GM23248 (cell line): ENCODE measurements around the gene ZBTB8OS. TPM values are rescaled to one million over a fixed set of nuclear protein-coding genes. Genes with fewer than 3 reads are reported as not detected.
"Not testable (repeated sequence)": the region's sequence is repeated elsewhere in the genome, so short reads cannot be mapped to it uniquely, and the experiment has no call there.

Experiments used
- DNase-seq: peaks from one replicate; pipeline ENCODE4 v3.0.0-alpha.2; 2015
- H2AFZ ChIP-seq: fragments of 200-600 bp; sonication (generic); 2 replicates; pipeline ENCODE4 v1.6.1; 2016; ENCODE audit warnings: antibody characterized with exemption
- H3F3A ChIP-seq: fragments of 200-600 bp; sonication (generic); 2 replicates; pipeline ENCODE4 v1.6.1; 2016; ENCODE audit warnings: mild to moderate bottlenecking, antibody characterized with exemption, mixed run types; ENCODE audit not compliant: insufficient read depth
- H3K27ac ChIP-seq: fragments of 200-600 bp; sonication (generic); 2 replicates; pipeline ENCODE4 v1.5.1; 2016; ENCODE audit warnings: mild to moderate bottlenecking
- H3K27me3 ChIP-seq: fragments of 200-600 bp; sonication (generic); replicated peaks from 2 replicates; pipeline ENCODE4 v1.6.1; 2016; ENCODE audit warnings: mild to moderate bottlenecking; ENCODE audit not compliant: insufficient read depth
- H3K36me3 ChIP-seq: fragments of 200-600 bp; sonication (generic); 2 replicates; pipeline ENCODE4 v1.6.1; 2016; ENCODE audit warnings: low read depth, mild to moderate bottlenecking
- H3K4me1 ChIP-seq: fragments of 200-600 bp; sonication (generic); 2 replicates; pipeline ENCODE4 v1.6.1; 2016; ENCODE audit warnings: mild to moderate bottlenecking; ENCODE audit not compliant: insufficient read depth
- H3K4me2 ChIP-seq: fragments of 200-600 bp; sonication (generic); one replicate; pipeline ENCODE4 v1.6.1; 2016; ENCODE audit warnings: mild to moderate bottlenecking; ENCODE audit not compliant: unreplicated experiment
- H3K4me3 ChIP-seq: fragments of 200-600 bp; sonication (generic); 2 replicates; pipeline ENCODE4 v1.5.1; 2016; ENCODE audit warnings: mild to moderate bottlenecking
- H3K79me2 ChIP-seq: fragments of 200-600 bp; sonication (generic); 2 replicates; pipeline ENCODE4 v1.6.1; 2016; ENCODE audit warnings: mild to moderate bottlenecking; ENCODE audit not compliant: insufficient read depth
- H3K9ac ChIP-seq: fragments of 200-600 bp; sonication (generic); 2 replicates; pipeline ENCODE4 v1.6.1; 2016; ENCODE audit warnings: mild to moderate bottlenecking
- H3K9me2 ChIP-seq: fragments of 200-600 bp; sonication (generic); 2 replicates; pipeline ENCODE4 v1.6.1; 2016; ENCODE audit warnings: mixed run types, mild to moderate bottlenecking, moderate library complexity; ENCODE audit not compliant: insufficient read depth
- H3K9me3 ChIP-seq: fragments of 200-600 bp; sonication (generic); one replicate; pipeline ENCODE4 v1.6.1; 2017; ENCODE audit warnings: low read depth
- H4K20me1 ChIP-seq: fragments of 200-600 bp; sonication (generic); 2 replicates; pipeline ENCODE4 v1.6.0; 2016; ENCODE audit not compliant: insufficient read depth
- EZH2 ChIP-seq: fragments of 200-600 bp; sonication (generic); IDR thresholded peaks from 2 replicates; pipeline ENCODE4 v1.6.1; 2018; ENCODE audit warnings: antibody characterized with exemption, mild to moderate bottlenecking; ENCODE audit not compliant: insufficient read depth, poor library complexity, severe bottlenecking
- EZH2phosphoT487 ChIP-seq: fragments of 200-600 bp; sonication (generic); IDR thresholded peaks from 2 replicates; pipeline ENCODE4 v1.6.1; 2018; ENCODE audit warnings: antibody characterized with exemption, moderate library complexity, mild to moderate bottlenecking, low read depth; ENCODE audit not compliant: insufficient read depth
- WGBS, 2 experiments: methylation state at CpG; one replicate each; pipeline ENCODE4 v1.1.6; 2015 to 2017; ENCODE audit warnings: low lambda C conversion rate in 2 of 2, low coverage in 1 of 2; ENCODE audit errors: missing lambda C conversion rate in 2 of 2; 5-methylcytosine and 5-hydroxymethylcytosine counted together
- in situ Hi-C: fragments of 300-500 bp; cut with MboI; formaldehyde crosslinking; loops from 2 replicates; pipeline ENCODE4 v1.15.0; 2020
- polyA plus RNA-seq: library from polyadenylated mRNA; unstranded; fragments of >200 nt; fragmentation: Nextera tagmentation; extraction: Ambion mirVana; gene quantifications from 2 replicates; pipeline ENCODE4 v1.2.1, GENCODE V29; 2016
- total RNA-seq: library from RNA; depleted of rRNA; stranded (reverse); fragments of >200 nt; shearing (Covaris generic); gene quantifications from 2 replicates; pipeline ENCODE4 v1.2.3, GENCODE V29; 2014

The ZBTB8OS gene
- total and polyA plus RNA-seq, 2 experiments from 2014 or later: 37.0 to 52.9 TPM

- WGBS, 2 experiments: 79 to 86% methylated on average over 3 of the region's 3 CpGs
- Histone ChIP-seq H3F3A (peaks cover 76% of the 10 kb centered on the region), H3K9me3 (no peaks in the 10 kb centered on the region), H3K79me2 (peaks cover 34% of the 10 kb centered on the region), H3K4me2 (no peak overlapping the region), H4K20me1 (no peaks in the 10 kb centered on the region), H3K4me1 (peaks cover 19% of the 10 kb centered on the region), H3K27me3 (no peaks in the 10 kb centered on the region), H3K9me2 (no peaks in the 10 kb centered on the region), H3K36me3 (peaks cover 67% of the 10 kb centered on the region), H2AFZ (no peak overlapping the region), H3K9ac (no peak overlapping the region), H3K27ac (0 out of 2 replicates have a peak overlapping the region, but pooled peaks have one; percentile 42), H3K4me3 (no peak overlapping the region)
- in situ Hi-C loops: no loop called here
- no peak for TF ChIP-seq EZH2phosphoT487
- no peak for TF ChIP-seq EZH2
- no peak for DNase-seq
Observed at GRCh38 chr1:32683397-32683796, 33.0 kb upstream of the ZBTB8OS start.

GRCh38 chr1:32681999-32682398, 31.6 kb upstream of the ZBTB8OS start:
- no peak overlapping the region for H3K4me2 ChIP-seq
- 84 to 85% methylated on average over 3 of the region's 3 CpGs for WGBS, 2 experiments
- no peak for TF ChIP-seq EZH2phosphoT487
- TF ChIP-seq EZH2: no peak
- H2AFZ ChIP-seq: no peak overlapping the region
- no peaks in the 10 kb centered on the region for H3K27me3 ChIP-seq
- H3K36me3 ChIP-seq: peaks cover 69% of the 10 kb centered on the region
- H3K9me3 ChIP-seq: no peaks in the 10 kb centered on the region
- no peak overlapping the region for H3K9ac ChIP-seq
- H3F3A ChIP-seq: peaks cover 76% of the 10 kb centered on the region
- H3K4me3 ChIP-seq: no peak overlapping the region
- H4K20me1 ChIP-seq: no peaks in the 10 kb centered on the region
- in situ Hi-C loops: no loop called here
- no peaks in the 10 kb centered on the region for H3K9me2 ChIP-seq
- H3K27ac ChIP-seq: no peak overlapping the region
- no peak for DNase-seq
- H3K79me2 ChIP-seq: peaks cover 22% of the 10 kb centered on the region
- peaks cover 12% of the 10 kb centered on the region for H3K4me1 ChIP-seq

- H4K20me1 ChIP-seq: no peaks in the 10 kb centered on the region
- in situ Hi-C loops: no loop called here
- DNase-seq: no peak
- peaks cover 17% of the 10 kb centered on the region for H3K79me2 ChIP-seq
- 6 to 19% methylated on average over 2 of the region's 2 CpGs for WGBS, 2 experiments
- peaks cover 77% of the 10 kb centered on the region for H3F3A ChIP-seq
- H3K4me2 ChIP-seq: no peak overlapping the region
- H3K27ac ChIP-seq: no peak overlapping the region
- no peaks in the 10 kb centered on the region for H3K27me3 ChIP-seq
- no peak overlapping the region for H2AFZ ChIP-seq
- no peaks in the 10 kb centered on the region for H3K9me2 ChIP-seq
- no peak overlapping the region for H3K9ac ChIP-seq
- peaks cover 65% of the 10 kb centered on the region for H3K36me3 ChIP-seq
- H3K9me3 ChIP-seq: no peaks in the 10 kb centered on the region
- TF ChIP-seq EZH2 (no peak), EZH2phosphoT487 (no peak)
- peaks cover 12% of the 10 kb centered on the region for H3K4me1 ChIP-seq
- no peak overlapping the region for H3K4me3 ChIP-seq
Observed at GRCh38 chr1:32681509-32681908, 31.2 kb upstream of the ZBTB8OS start.

DNA sequence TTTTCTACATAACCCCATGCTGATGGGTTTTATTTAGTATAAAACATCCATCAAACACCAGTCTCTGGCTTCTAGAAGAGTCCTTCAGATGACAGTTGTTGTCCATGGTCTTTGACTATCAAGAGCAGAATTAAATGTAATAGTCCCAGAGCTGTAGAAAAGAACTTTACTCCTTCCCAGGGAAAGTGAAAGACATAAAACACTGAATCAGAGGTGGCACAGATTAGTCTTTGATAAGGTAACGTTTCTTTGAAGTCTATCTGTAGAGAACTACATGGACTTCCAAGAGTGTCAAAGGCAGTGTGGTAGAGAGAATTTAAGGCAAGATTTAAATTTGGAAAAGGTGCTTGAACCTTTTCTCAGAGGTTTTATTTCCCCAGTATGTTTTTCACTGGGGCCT, 30.3 kb upstream of the ZBTB8OS start:
- H3K79me2 ChIP-seq: peaks cover 12% of the 10 kb centered on the region
- H3F3A ChIP-seq: peaks cover 70% of the 10 kb centered on the region
- H4K20me1 ChIP-seq: no peaks in the 10 kb centered on the region
- H2AFZ ChIP-seq: no peak overlapping the region
- WGBS, 2 experiments: 94 to 96% methylated on average over 1 of the region's 1 CpG
- peaks cover 62% of the 10 kb centered on the region for H3K36me3 ChIP-seq
- in situ Hi-C loops: no loop called here
- no peak overlapping the region for H3K4me2 ChIP-seq
- H3K4me3 ChIP-seq: no peak overlapping the region
- H3K9ac ChIP-seq: no peak overlapping the region
- H3K9me2 ChIP-seq: no peaks in the 10 kb centered on the region
- no peaks in the 10 kb centered on the region for H3K9me3 ChIP-seq
- no peaks in the 10 kb centered on the region for H3K27me3 ChIP-seq
- DNase-seq: no peak
- H3K27ac ChIP-seq: no peak overlapping the region
- peaks cover 12% of the 10 kb centered on the region for H3K4me1 ChIP-seq
- no peak for TF ChIP-seq EZH2

DNA sequence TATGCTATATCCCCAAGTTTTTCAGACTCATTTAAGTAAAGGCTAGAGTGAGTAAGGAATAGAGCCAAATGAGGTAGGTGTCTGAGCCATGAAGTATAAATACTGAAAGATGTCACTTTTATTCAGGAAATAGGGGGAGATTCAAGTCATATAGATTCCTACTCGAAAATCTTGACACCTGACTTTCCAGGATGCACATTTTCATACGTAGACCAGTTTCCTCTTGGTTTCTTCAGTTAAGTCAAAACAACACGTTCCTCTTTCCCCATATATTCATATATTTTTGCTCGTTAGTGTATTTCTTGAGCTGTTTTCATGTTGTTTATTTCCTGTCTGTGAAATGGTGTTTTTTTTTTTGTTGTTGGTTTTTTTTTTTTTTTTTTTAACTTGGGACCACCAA, 29.6 kb upstream of the ZBTB8OS start:
- Histone ChIP-seq H3K4me1 (peaks cover 12% of the 10 kb centered on the region), H3K36me3 (peaks cover 56% of the 10 kb centered on the region), H3F3A (peaks cover 64% of the 10 kb centered on the region)
- H3K27me3 ChIP-seq, in situ Hi-C loops, H3K27ac ChIP-seq, H3K9me2 ChIP-seq, H4K20me1 ChIP-seq, H2AFZ ChIP-seq, H3K4me3 ChIP-seq, H3K9ac ChIP-seq, DNase-seq, H3K79me2 ChIP-seq, H3K9me3 ChIP-seq, H3K4me2 ChIP-seq: not testable (repeated sequence)
- WGBS, 2 experiments: 96 to 97% methylated on average over 4 of the region's 4 CpGs
